Naive thymus-derived CD4-positive, alpha-beta T cell (primary cell): ENCODE measurements around the gene POM121C. TPM values are rescaled to one million over a fixed set of nuclear protein-coding genes. Genes with fewer than 3 reads are reported as not detected.
A peak's percentile ranks its signal among the peaks of the same experiment; 100 is the strongest.
"Not testable (repeated sequence)": the region's sequence is repeated elsewhere in the genome, so short reads cannot be mapped to it uniquely, and the experiment has no call there.

ENCODE experiments used
- ATAC-seq: fragments of 150-1000 bp; cut with Tn5 transposase; 2 replicates; pipeline ENCODE4 v1.10.0; 2021; ENCODE audit warnings: mild to moderate bottlenecking, moderate library complexity
- CTCF ChIA-PET: fragments of 350-600 bp; sonication (Branson Sonifier 250); formaldehyde crosslinking; loops from one replicate; lab custom pipeline; 2021; ENCODE audit warnings: antibody characterized with exemption; lab: Charles Lee
- POLR2A ChIA-PET: fragments of 350-600 bp; sonication (Branson Sonifier 250); formaldehyde crosslinking; loops from one replicate; lab custom pipeline; 2021; ENCODE audit warnings: antibody characterized with exemption, inconsistent platforms; lab: Charles Lee
- DNase-seq, 9 donors: peaks; one replicate each; pipeline versions ENCODE4 v3.0.0 to v3.0.0-alpha.2; 2020 to 2022; ENCODE audit warnings: mixed read lengths in 1 of 9
- H3K27ac ChIP-seq: one replicate; pipeline ENCODE4 v1.7.0; 2013; ENCODE audit warnings: mild to moderate bottlenecking, low read depth, low read length, moderate library complexity
- H3K27me3 ChIP-seq, 2 donors: one replicate each; pipeline ENCODE4 v1.7.0; 2013; ENCODE audit warnings: low read length in 2 of 2, mild to moderate bottlenecking in 2 of 2, moderate library complexity in 2 of 2; ENCODE audit not compliant: control insufficient read depth in 2 of 2, insufficient read depth in 2 of 2
- H3K36me3 ChIP-seq, 3 experiments: 1 replicate in 2 of 3; 2 replicates in 1 of 3; pipeline ENCODE4 v1.7.0; 2013; ENCODE audit warnings: low read length in 3 of 3, mild to moderate bottlenecking in 3 of 3, moderate library complexity in 1 of 3; ENCODE audit not compliant: insufficient read depth in 3 of 3, control insufficient read depth in 2 of 3
- H3K4me1 ChIP-seq, 2 donors: one replicate each; pipeline ENCODE4 v1.7.0; 2013; ENCODE audit warnings: low read length in 2 of 2, mild to moderate bottlenecking in 2 of 2, moderate library complexity in 1 of 2; ENCODE audit not compliant: control insufficient read depth in 2 of 2, insufficient read depth in 2 of 2
- H3K4me3 ChIP-seq: 2 replicates; pipeline ENCODE4 v1.7.0; 2013; ENCODE audit warnings: mild to moderate bottlenecking, low read length
- H3K9me3 ChIP-seq, 3 experiments: 1 replicate in 2 of 3; 2 replicates in 1 of 3; pipeline ENCODE4 v1.7.0; 2013; ENCODE audit warnings: low read length in 3 of 3; ENCODE audit not compliant: control insufficient read depth in 2 of 3
- H3K27ac Mint-ChIP-seq, 9 donors: one replicate each; pipeline ENCODE4 v1.8.0; 2020 to 2022; ENCODE audit warnings: mixed read lengths in 9 of 9, mild to moderate bottlenecking in 8 of 9, moderate library complexity in 5 of 9, inconsistent platforms in 2 of 9
- H3K27me3 Mint-ChIP-seq, 5 donors: one replicate each; pipeline ENCODE4 v1.8.0; 2021 to 2022; ENCODE audit warnings: mixed read lengths in 5 of 5, mild to moderate bottlenecking in 1 of 5
- H3K36me3 Mint-ChIP-seq, 5 donors: one replicate each; pipeline ENCODE4 v1.8.0; 2020 to 2022; ENCODE audit warnings: mixed read lengths in 5 of 5, mild to moderate bottlenecking in 3 of 5, inconsistent platforms in 1 of 5
- H3K4me1 Mint-ChIP-seq, 7 donors: one replicate each; pipeline ENCODE4 v1.8.0; 2020 to 2022; ENCODE audit warnings: mixed read lengths in 7 of 7, mild to moderate bottlenecking in 3 of 7, inconsistent platforms in 1 of 7
- H3K4me3 Mint-ChIP-seq, 10 donors: one replicate each; pipeline ENCODE4 v1.8.0; 2020 to 2022; ENCODE audit warnings: mild to moderate bottlenecking in 10 of 10, mixed read lengths in 10 of 10, moderate library complexity in 6 of 10, inconsistent platforms in 2 of 10
- H3K9me3 Mint-ChIP-seq, 11 donors: one replicate each; pipeline ENCODE4 v1.8.0; 2020 to 2022; ENCODE audit warnings: mixed read lengths in 11 of 11, mild to moderate bottlenecking in 4 of 11, inconsistent platforms in 1 of 11, moderate library complexity in 1 of 11
- intact Hi-C, 2 donors: fragments of 100-400 bp; cut with micrococcal nuclease; formaldehyde crosslinking; loops; one replicate each; pipeline ENCODE4 v1.15.1; 2023
- polyA plus RNA-seq, 2 donors: library from polyadenylated mRNA; unstranded; fragments of 300-500 nt; fragmentation: Illumina TruSeq; gene quantifications; one replicate each; pipeline ENCODE4 v1.2.3, GENCODE V29; 2021
- total RNA-seq, 6 experiments: library from RNA in 5 of 6; stranded (reverse) in 5 of 6; gene quantifications; 1 replicate in 5 of 6; 2 replicates in 1 of 6; pipeline ENCODE4 v1.2.3 and lab custom pipeline; 2021 to 2026

POM121C gene
- total and polyA plus RNA-seq, 7 experiments from 2014 or later: 15.6 to 106 (median 93.8) TPM

GRCh38 chr7:75521727-75522126 is 35.6 kb upstream of the POM121C start:
- H3K4me3 Mint-ChIP-seq, H3K4me3 ChIP-seq, DNase-seq, POLR2A ChIA-PET, H3K27me3 Mint-ChIP-seq, H3K27me3 ChIP-seq, H3K4me1 ChIP-seq, CTCF ChIA-PET, H3K27ac ChIP-seq, H3K9me3 ChIP-seq, ATAC-seq: not testable (repeated sequence)
- H3K4me1 Mint-ChIP-seq: peaks cover 31 to 61% (median 55%) of the 10 kb centered on the region in 7 donors
- intact Hi-C loops: loop anchor here in 1 of 2 donors (10.0 kb wide), 2 partner anchors 873 to 1967 kb away; partner anchors contain the start of gene BCL7B
- peaks cover 0 to 16% (median 9%) of the 10 kb centered on the region in 11 donors for H3K9me3 Mint-ChIP-seq
- peaks cover 14 to 58% (median 47%) of the 10 kb centered on the region in 5 donors for H3K36me3 Mint-ChIP-seq
- peaks cover 0 to 21% (median 0%) of the 10 kb centered on the region in 3 experiments for H3K36me3 ChIP-seq
- H3K27ac Mint-ChIP-seq: peak overlapping the region in 1 of 9 donors; percentile 56

GRCh38 chr7:75518842-75519241 is 32.7 kb upstream of the POM121C start:
- H3K9me3 ChIP-seq, POLR2A ChIA-PET, H3K27me3 ChIP-seq, H3K4me3 Mint-ChIP-seq, ATAC-seq, H3K4me3 ChIP-seq, CTCF ChIA-PET, H3K27ac ChIP-seq, H3K27me3 Mint-ChIP-seq, H3K4me1 ChIP-seq, DNase-seq, H3K36me3 ChIP-seq, H3K27ac Mint-ChIP-seq, intact Hi-C loops: not testable (repeated sequence)
- H3K4me1 Mint-ChIP-seq: peaks cover 13 to 38% (median 33%) of the 10 kb centered on the region in 7 donors
- peaks cover 14 to 46% (median 38%) of the 10 kb centered on the region in 5 donors for H3K36me3 Mint-ChIP-seq
- peaks cover 0 to 16% (median 9%) of the 10 kb centered on the region in 11 donors for H3K9me3 Mint-ChIP-seq

- H3K9me3 ChIP-seq, H3K27ac Mint-ChIP-seq, intact Hi-C loops, DNase-seq, H3K36me3 Mint-ChIP-seq, H3K27me3 Mint-ChIP-seq, ATAC-seq, H3K27ac ChIP-seq, H3K9me3 Mint-ChIP-seq, POLR2A ChIA-PET, CTCF ChIA-PET, H3K27me3 ChIP-seq, H3K4me1 ChIP-seq, H3K4me3 Mint-ChIP-seq, H3K36me3 ChIP-seq, H3K4me1 Mint-ChIP-seq, H3K4me3 ChIP-seq: not testable (repeated sequence)
These were observed 22.9 kb upstream of the POM121C start for GRCh38 chr7:75509033-75509432.

GRCh38 chr7:75492020-75492419 is 5.9 kb upstream of the POM121C start, which contains the start of gene SPDYE5:
Gene SPDYE5, plus strand, starts transcription at chr7:75492320. Its CDS starts 1,728 bp downstream, at chr7:75494048.
- H3K36me3 ChIP-seq, H3K36me3 Mint-ChIP-seq, DNase-seq, H3K4me1 ChIP-seq, ATAC-seq, POLR2A ChIA-PET, H3K27me3 ChIP-seq, H3K4me3 ChIP-seq, H3K27ac ChIP-seq, H3K9me3 ChIP-seq, H3K4me3 Mint-ChIP-seq, H3K27me3 Mint-ChIP-seq, intact Hi-C loops, H3K9me3 Mint-ChIP-seq, H3K4me1 Mint-ChIP-seq, CTCF ChIA-PET: not testable (repeated sequence)
- H3K27ac Mint-ChIP-seq: peak within 1 kb of the TSS in 1 of 9 donors; percentile 36

GRCh38 chr7:75485355-75485978 is 632 bp downstream of the POM121C start:
- H3K9me3 Mint-ChIP-seq, H3K36me3 ChIP-seq, H3K36me3 Mint-ChIP-seq, CTCF ChIA-PET, H3K9me3 ChIP-seq, POLR2A ChIA-PET, H3K27me3 Mint-ChIP-seq, H3K4me1 ChIP-seq, H3K27me3 ChIP-seq, ATAC-seq: not testable (repeated sequence)
- peak in 3 of 9 donors; percentile 2 to 35 (median 4) for DNase-seq
- peak overlapping the region; percentile 89 for H3K27ac ChIP-seq
- peak overlapping the region; percentile 73 to 89 (median 81) for H3K27ac Mint-ChIP-seq
- H3K4me3 Mint-ChIP-seq: peak overlapping the region; percentile 88 to 97 (median 90)
- H3K4me3 ChIP-seq: peak overlapping the region; percentile 43
- peaks cover 4 to 21% (median 10%) of the 10 kb centered on the region in 7 donors for H3K4me1 Mint-ChIP-seq
- intact Hi-C loops: loop anchor here in 1 of 2 donors (5.0 kb wide), 1 partner anchor 42 kb away; no protein-coding TSS in a partner anchor

GRCh38 chr7:75480313-75480712 is 5.8 kb downstream of the POM121C start:
- H3K27me3 Mint-ChIP-seq, POLR2A ChIA-PET, H3K36me3 ChIP-seq, CTCF ChIA-PET, H3K4me3 Mint-ChIP-seq, H3K36me3 Mint-ChIP-seq, H3K27me3 ChIP-seq, H3K27ac ChIP-seq, H3K4me1 ChIP-seq, intact Hi-C loops, H3K9me3 ChIP-seq, H3K9me3 Mint-ChIP-seq, H3K4me3 ChIP-seq, ATAC-seq, DNase-seq, H3K27ac Mint-ChIP-seq: not testable (repeated sequence)
- H3K4me1 Mint-ChIP-seq: peaks cover 9 to 28% (median 18%) of the 10 kb centered on the region in 7 donors

GRCh38 chr7:75477457-75477856 is 8.6 kb downstream of the POM121C start:
- H3K36me3 Mint-ChIP-seq: peaks cover 0 to 11% (median 8%) of the 10 kb centered on the region in 5 donors
- H3K4me3 ChIP-seq, H3K27me3 Mint-ChIP-seq, ATAC-seq, H3K4me1 ChIP-seq, POLR2A ChIA-PET, H3K9me3 ChIP-seq, CTCF ChIA-PET, H3K27ac ChIP-seq, H3K27ac Mint-ChIP-seq, H3K27me3 ChIP-seq, intact Hi-C loops, H3K9me3 Mint-ChIP-seq, DNase-seq, H3K36me3 ChIP-seq, H3K4me3 Mint-ChIP-seq: not testable (repeated sequence)
- H3K4me1 Mint-ChIP-seq: peaks cover 4 to 17% (median 11%) of the 10 kb centered on the region in 7 donors
